Measurements from ENCODE around the gene GAS2L1.

Gene GAS2L1

GRCh38 chr22:29310065-29310862 is 3.8 kb downstream of the GAS2L1 start:
- no peak for DNase-seq

GRCh38 chr22:29310863-29311339 is 4.5 kb downstream of the GAS2L1 start:
- peak; percentile 49 for DNase-seq

- no peak for DNase-seq
Measured at GRCh38 chr22:29311464-29312217, 5.2 kb downstream of the GAS2L1 start.

GRCh38 chr22:29312218-29313125 is 6.0 kb downstream of the GAS2L1 start:
- DNase-seq, result no peak

GRCh38 chr22:29313126-29313575 is 6.7 kb downstream of the GAS2L1 start:
- no peak for DNase-seq

DNA sequence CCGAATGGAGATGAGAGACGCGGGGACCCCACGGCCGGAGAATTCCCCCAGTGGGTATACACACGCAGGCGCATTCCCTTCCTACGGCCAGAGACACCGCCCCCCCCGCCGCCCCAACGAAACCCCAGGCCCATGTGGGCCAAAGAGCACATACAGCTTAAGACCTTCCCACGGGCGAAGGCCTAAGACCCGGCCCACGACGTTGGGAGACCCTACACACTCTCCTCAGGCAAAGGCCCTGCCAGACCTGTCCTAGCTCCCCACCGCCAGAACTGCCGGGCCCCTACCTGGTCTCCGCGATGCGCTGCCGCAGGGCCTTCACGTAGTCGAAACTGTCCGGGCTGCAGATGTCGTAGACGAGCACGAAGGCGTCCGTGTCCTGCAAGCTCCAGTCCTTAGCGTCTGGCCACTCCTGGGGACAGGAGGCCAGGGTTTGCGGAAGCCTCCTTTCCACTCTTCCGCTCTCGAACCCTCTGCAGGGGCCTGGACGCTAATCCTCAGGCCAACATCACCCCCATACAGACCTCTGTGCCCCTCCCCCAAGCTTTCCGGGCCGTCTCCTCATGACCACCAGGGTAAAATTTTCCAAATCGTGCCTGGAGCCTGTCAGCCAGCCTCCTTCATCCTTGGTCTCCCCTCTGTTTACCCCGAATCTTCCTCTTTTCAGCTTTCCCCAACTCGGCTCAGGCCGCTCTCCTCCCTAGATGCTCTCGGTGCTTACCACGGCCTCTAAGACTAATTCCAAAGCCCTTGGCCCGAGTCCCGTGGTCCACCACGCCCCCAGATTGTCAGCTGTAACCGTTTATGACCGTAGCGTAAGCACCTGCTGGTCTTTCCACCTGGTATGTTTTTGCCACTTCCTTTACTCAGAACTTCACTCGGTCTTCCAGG is 7.4 kb downstream of the GAS2L1 start:
- DNase-seq, result no peak

DNA sequence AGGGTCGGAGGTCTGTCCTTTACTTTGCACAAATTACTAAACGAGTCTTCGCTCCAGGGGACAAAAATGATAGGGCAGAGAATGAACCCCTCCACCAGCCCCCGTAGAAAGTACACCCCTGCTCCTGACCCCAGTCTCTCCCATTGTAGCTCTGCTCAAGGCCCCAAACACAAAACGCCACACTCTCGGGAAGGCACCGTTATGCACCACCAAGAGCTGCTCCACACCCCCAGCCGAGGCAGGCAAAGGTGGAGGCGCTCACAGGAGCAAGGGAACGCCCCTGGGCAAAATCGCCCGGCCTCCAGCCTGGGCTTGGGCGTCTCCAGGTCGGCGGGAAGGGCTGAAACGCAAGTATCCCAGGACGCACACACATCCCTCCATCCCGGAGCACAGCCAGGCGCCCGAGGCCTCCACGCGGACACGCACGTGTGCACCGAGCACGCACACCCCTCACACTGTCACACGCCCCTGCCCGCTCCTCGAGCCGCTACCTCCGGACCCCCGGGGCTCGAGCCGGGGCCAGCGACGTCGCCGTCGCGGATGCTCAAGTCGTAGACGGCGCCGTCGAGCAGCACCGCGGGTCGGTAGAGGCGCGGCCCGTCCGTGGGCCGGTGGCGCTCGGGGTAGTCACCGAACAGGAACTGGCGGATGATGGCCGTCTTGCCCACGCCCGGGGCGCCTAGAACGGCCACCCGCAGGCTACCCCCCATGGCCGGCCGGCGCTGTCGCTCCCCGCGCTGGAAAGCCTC is 8.3 kb downstream of the GAS2L1 start:
- DNase-seq, result no peak

- no peak for DNase-seq
Measured at GRCh38 chr22:29315286-29316140, 9.1 kb downstream of the GAS2L1 start, which contains the start of gene RASL10A. TSS of gene RASL10A (minus strand) at chr22:29315697. CDS start at chr22:29315246, 451 bp downstream.

- DNase-seq, result no peak
Measured at GRCh38 chr22:29316141-29316828, 9.8 kb downstream of the GAS2L1 start.

DNA sequence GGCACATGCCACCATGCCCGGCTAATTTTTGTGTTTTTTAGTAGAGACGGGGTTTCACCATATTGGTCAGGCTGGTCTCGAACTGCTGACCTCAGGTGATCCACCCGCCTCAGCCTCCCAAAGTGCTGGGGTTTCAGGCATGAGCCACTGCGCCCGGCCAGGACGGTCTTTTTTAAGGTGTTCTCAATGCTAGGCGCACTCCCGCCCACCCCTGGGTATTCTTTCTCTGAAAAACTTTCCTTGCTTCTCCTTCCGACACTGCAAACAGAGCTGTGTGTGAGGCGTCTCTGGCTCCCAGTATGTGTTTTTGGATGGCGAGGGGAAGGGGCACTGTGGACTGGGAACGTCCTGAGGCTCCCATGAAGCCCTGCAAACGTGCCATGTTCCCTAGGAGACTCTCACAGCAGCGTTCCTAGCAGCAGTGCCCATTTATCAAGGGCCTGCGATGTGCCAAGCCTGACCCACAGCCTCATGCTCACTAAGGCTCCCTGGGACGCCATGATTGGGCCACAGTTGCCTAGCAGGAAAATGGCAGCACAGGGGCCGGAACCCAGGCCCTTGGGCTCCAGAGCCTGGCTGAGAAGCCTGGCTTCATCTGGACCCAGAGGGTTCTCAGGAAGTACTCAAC is 11.5 kb downstream of the GAS2L1 start:
- DNase-seq, result no peak

- no peak for DNase-seq
Measured at GRCh38 chr22:29319072-29319471, 12.6 kb downstream of the GAS2L1 start.

GRCh38 chr22:29320546-29320945 is 14.1 kb downstream of the GAS2L1 start:
- no peak for DNase-seq

DNA sequence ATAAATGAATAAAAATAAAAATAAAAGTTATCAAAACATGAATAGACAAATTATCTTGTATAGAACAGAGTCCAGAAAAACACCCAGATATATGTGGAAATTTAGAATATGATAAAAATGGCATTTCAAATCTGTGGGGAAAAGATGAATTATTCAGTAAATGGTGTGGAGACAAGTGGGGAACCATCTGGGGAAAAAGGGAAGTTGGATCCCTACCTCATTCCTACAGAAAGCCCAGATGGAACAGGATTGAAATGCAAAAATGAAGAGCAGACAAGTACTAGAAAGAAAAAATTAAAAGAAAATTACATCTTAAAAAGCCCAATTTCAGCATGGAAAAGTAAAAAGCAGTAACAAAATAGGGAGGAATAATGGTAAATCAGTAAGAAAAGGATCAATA is 17.2 kb downstream of the GAS2L1 start:
- no peak for DNase-seq

- DNase-seq, result no peak
Measured at GRCh38 chr22:29325356-29325755, 18.9 kb downstream of the GAS2L1 start.

DNA sequence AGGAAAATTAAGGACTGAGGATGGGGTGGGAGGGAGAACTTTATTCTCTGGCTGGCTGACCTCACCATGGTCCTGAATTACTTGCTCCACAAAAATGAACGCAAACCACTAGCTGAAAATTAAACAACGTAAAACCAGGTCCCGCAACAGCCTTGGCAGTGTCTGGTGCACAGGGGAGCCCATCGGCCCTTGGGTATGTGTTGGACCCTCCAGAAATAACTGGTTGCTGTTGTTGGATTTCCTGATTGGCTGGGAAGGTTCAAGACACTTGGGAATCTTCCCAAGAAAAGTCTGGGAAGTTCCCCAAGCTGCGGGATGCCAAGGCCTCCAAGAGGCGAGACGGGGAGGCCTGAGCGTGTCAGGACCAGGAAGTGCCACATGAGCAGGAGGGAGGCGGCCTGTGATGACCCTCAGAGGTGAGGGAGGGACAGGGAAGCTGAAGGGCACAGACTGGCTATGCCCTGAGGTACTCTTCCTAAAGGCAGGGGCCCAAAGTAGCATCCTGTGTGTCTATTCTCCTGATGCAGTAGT is 19.4 kb downstream of the GAS2L1 start:
- no peak for DNase-seq

GRCh38 chr22:29326481-29326880 is 20.0 kb downstream of the GAS2L1 start:
- no peak for DNase-seq

- no peak for DNase-seq
Measured at GRCh38 chr22:29327089-29327764, 20.8 kb downstream of the GAS2L1 start.

DNA sequence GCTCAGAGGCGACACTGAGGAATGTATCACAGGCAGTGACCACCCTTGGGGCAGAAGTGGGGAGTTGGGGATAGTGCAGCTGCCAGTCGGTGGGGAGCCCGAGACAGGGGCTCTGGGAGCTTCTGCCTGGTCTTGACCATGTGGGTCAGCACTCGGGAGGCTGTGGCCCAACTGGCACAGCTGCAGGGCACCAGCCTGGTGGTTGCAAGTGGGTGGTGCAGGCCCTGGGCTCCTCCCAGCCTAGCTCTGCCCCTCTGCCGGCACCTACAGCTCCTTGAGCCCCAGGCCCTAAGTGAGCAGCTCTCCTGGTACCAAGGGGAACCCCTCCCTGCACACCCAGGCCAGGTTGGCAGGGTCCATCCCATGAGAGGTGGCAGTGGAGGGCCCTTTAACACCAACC is 21.6 kb downstream of the GAS2L1 start:
- DNase-seq, result no peak
